Right renal pelvis (tissue), 4 donors: ENCODE measurements around the gene CLIC1. TPM values are rescaled to one million over a fixed set of nuclear protein-coding genes. Genes with fewer than 3 reads are reported as not detected.
A peak's percentile ranks its signal among the peaks of the same experiment; 100 is the strongest.
"Not testable (repeated sequence)": the region's sequence is repeated elsewhere in the genome, so short reads cannot be mapped to it uniquely, and the experiment has no call there.

Experiments used
- DNase-seq, 4 donors: peaks; one replicate each; pipeline ENCODE4 v3.0.0-alpha.2; 2013; ENCODE audit warnings: low read depth in 4 of 4, low spot score in 3 of 4, missing footprints in 1 of 4
- polyA plus RNA-seq, 4 donors: library from polyadenylated mRNA; unstranded; fragments of 120-200 nt; gene quantifications; one replicate each; pipeline ENCODE4 v1.2.1, GENCODE V29; 2013; ENCODE audit not compliant: insufficient read length in 4 of 4

The CLIC1 gene
- polyA plus RNA-seq, 4 donors: 290 to 327 (median 297) TPM

DNA sequence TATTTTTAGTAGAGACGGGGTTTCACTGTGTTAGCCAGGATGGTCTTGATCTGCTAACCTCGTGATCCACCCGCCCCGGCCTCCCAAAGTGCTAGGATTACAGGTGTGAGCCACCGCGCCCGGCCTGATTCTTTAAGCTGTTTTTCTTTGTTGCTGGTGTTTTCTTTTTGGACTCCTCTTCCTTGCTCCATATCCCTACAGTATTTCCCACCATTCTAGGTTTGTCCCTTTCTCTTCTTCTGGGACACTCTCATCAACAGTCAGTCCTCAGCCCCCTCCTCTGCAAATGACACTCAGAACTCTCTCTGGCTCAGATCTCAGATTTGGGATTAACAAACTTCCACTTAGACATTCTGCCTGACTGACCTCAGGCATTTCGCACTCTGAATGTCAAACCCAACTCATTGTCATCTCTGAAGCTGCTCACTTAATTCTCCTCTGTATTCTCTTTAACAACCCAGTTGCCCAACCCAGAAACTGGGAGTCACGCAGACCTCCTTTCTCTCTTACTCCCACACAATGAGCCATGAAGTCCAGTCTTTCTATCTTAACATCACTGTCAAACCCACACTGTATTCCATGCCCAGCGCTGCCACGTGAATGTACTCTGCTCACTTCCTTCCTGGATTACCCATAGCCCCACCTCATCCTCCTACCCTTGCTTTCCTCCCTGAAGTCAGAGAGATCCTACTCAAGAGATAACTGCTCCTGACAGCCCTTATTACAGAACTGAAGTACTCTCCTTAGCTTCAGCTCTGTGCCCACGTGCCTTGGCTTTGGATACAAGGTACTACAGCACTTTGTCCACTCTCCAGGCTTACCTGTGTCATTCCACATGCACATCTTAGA lies 10.6 kb downstream of the CLIC1 start:
- DNase-seq: no peak

DNA sequence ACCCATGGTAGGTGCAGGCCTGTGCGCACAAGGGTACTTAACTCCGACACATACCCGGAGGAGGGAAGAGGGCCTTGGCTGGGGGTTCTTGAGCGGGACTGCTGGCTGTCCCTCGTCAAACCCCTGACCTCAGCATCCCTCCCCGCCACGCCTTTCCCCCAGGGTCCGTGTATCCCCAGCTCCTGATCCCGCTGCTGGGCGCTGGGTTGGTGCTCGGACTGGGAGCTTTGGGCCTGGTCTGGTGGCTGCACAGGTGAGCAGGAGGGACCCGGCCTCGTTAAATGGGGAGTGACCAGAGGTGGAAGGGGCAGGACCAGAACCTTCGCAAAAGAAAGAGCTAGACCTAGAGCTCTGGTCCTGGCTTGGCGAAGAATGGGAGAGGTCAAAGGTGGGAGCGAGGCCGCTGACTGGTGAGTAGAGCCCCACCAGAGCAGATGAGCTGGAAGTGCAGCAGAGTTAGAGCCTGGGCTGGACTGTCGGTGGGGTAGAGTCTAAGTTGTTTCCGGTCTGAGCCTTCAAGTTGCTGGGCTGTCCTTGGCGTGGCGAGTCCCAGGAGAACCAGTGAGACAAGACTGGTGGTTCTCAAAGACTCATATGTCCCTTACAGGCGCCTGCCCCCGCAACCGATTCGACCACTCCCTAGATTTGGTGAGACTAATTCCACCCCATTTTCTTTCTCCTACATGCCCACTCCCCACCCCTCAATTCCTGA lies 12.2 kb downstream of the CLIC1 start:
- DNase-seq: no peak

DNA sequence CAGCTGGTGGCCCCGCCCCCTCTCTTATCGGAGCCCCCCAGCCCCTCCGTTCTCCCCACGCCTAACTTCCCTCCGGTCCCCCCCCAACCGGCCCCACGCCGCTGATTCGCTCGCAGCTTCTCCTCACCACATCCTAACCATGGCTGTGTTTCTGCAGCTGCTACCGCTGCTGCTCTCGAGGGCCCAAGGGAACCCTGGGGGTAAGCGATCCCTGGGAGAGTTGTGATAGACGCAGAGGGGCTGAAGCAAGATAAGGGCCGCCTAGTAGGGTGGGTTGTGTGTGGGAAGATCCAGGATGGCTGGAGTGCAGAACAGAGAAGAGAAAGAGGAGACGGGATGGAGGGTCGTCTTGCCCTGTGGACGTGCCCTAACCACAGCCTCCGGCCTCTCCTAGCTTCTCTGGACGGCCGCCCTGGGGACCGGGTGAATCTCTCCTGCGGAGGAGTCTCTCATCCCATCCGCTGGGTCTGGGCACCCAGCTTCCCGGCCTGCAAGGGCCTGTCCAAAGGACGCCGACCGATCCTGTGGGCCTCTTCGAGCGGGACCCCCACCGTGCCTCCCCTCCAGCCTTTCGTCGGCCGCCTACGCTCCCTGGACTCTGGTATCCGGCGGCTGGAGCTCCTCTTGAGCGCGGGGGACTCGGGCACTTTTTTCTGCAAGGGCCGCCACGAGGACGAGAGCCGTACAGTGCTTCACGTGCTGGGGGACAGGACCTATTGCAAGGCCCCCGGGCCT lies 12.9 kb downstream of the CLIC1 start, which contains the start of gene MPIG6B:
Gene MPIG6B (plus strand): TSS at position 129 of the 735 bp plus-strand sequence. CDS start 11 bp downstream, at position 140.
- DNase-seq: no peak

DNA sequence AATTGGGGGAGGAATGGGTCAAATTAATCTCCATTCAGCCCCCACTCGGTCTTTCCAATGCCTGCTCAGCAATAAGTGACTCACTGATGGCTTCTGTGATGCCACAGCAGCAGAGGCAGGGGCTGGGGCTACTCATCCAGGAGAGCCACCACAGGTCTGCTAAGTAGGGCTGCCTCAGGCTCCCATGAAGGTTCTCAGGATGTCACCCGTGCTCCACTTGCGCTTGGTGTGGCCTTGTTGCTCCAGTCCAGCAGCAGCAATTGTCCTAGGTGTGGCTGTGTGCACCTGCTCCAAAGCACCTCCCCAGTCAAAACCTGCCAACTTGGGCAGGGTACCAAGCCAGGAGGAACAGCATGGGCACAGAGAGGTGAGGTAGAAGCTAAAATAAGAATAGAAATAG lies 14.2 kb downstream of the CLIC1 start:
- no peak for DNase-seq

DNA sequence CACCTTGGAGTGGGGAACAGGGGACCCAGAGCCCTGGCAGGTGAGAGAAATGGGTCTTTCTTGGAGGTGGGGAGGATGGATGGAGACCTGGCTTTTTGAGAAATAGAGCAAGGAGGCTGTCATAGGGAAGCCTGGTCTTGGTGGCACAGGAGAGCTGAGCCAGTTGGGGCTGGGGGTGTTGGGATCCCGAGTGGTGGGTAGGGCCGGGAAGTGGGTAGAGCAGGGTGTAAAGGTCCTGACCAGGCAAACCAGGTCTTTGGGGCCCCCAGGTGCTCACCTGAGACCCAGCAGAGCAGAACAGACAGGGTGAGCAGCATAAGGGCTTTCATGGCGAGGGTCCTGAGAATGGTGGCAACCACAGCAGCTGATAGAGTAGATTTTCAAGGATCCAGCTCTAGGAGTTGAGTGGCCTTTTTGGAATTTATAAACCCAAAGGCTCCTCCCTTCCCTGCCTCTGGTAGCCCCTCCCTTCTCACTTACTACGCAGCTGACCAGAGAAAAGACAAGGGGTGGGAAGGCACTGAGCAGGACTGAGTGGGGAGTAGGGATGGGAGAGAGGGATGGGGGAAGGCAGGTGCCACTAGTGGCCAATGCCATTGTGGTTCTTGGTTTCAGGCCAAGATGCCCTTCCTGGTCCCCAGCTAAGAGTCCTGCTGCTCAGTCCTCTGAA lies 14.8 kb downstream of the CLIC1 start, which contains the start of gene LY6G6C:
Gene LY6G6C (minus strand): TSS at position 396 of the 670 bp plus-strand sequence. CDS start 67 bp downstream, at position 329.
- DNase-seq: no peak

DNA sequence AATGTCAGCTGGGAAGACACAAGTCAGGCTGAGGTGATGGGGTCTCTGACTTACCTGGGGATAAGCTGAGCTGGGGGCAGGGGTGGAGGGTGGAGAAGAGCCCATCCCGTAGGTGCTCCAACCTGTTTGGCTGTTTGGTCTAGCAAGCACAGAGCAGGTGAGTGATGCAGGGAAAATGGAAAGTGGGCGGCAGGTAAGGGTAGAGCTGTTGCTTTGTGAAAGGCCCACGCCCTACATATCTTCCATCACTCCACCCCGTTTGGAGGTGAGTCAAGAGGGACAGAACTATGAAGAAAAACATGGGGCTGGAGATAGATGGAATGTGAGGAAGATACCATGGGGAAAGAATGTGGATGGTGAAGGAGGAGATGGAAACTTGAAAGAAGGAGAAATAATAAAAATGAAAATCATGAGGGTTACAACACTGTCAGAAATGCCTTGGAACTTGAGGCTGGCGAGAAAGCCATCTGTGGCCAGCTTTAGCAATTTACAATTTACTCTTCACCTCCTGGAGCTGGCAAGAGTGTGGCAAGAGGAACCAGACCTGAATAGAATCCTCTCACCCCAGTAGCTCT lies 16.0 kb downstream of the CLIC1 start:
- no peak for DNase-seq

DNA sequence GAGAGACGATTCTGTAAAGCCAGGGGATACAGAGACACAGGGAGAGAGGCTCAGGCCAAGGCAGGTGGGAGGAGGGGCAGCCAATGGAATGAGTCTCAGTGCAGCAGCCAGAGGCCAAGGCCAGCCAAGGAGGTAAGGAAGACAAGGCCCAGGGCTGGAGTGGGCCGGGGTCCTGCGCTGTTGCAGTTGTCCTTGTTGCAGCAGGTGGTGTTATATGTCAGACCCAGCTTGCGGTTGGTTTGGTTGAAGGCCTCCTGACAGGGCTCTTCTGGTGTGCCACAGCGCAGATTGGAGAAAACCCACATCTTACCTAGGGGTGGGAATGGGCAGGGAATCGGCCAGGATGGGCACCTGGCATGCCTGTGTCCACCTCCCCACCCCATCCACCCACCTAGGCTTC lies 17.3 kb downstream of the CLIC1 start:
- no peak for DNase-seq

DNA sequence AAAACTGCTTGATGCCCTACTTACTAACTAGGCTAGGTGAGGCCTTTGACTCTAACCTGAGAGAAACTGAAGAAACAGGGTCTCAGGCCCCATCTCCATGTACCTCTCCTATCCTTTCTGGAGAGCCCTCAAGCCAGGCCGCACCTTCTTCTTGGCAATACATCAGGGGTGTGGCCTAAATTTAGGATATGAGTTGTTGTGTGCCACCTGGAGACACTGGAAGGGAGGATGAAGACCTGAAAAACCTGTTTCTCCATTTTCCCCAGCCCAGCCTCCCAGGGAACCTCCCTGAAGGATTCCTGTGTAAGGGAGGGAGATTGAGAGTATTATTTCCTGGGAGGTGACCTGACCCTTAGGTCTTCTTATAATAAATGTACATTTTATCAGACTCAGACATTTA lies 18.1 kb downstream of the CLIC1 start:
- DNase-seq: no peak

DNA sequence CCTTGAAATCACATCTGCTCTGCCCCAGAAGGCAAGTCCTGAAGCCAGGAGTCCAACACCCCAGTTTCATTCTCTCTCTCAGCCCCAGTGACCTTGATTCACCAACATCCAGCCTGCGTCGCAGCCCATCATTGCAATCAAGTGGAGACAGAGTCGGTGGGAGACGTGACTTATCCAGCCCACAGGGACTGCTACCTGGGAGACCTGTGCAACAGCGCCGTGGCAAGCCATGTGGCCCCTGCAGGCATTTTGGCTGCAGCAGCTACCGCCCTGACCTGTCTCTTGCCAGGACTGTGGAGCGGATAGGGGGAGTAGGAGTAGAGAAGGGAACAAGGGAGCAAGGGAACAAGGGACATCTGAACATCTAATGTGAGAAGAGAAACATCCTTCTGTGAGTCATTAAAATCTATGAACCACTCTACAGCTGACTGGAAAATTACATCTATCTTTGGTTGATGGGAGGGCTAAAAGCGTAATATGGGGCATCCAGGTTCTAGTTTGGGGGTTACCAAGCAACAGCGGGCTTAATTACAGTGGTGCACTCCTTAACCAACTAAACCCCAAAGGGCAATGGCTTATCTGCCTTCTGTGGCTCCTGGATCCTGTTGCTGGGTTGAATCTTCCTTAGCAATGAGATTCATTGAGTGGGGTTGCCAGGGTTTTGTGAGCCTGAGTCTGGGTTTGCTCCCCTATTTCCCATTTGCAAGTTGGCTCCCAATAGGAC lies 18.7 kb downstream of the CLIC1 start:
- no peak for DNase-seq

DNA sequence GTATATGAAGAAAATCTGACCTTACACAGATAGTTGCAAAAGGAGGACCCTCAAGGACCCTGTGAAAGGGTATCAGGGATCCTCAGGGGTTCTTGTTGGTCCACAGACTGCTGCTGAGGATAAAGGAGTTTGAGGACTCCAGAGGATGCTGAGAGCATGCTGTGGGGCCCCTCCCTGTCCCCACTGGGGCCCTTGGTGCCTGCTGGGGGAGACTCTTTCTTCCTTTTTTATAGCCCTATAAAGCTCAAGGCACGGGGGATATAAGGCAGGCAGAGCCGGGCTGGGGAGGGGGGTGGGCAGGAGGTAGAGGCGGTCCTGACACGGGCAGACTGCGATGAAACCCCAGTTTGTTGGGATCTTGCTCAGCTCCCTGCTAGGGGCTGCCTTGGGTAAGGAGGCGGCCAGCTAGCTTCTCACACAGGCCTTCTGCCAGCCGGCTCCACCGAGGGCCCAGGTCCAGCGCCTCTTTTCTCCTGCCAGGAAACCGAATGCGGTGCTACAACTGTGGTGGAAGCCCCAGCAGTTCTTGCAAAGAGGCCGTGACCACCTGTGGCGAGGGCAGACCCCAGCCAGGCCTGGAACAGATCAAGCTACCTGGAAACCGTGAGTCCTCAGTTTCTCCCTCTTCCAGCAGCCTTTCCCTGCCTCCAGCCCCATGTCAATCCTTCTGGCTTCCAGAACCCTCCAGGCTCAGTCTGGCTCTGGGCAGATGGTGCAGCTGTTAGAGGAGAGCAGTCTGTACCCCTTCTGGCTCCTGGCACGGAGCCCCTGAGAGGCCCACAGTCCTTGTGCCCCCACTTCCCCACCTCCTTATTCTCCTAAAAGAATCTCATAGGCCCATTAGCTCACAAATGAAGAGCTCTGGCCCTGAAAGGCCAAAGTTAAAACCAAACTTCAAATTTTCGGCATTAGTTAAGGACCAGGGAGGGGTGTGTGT lies 21.0 kb downstream of the CLIC1 start, which contains the start of gene LY6G6D:
Gene LY6G6D (plus strand): TSS at position 327 of the 937 bp plus-strand sequence. CDS start 8 bp downstream, at position 335.
- DNase-seq: no peak

DNA sequence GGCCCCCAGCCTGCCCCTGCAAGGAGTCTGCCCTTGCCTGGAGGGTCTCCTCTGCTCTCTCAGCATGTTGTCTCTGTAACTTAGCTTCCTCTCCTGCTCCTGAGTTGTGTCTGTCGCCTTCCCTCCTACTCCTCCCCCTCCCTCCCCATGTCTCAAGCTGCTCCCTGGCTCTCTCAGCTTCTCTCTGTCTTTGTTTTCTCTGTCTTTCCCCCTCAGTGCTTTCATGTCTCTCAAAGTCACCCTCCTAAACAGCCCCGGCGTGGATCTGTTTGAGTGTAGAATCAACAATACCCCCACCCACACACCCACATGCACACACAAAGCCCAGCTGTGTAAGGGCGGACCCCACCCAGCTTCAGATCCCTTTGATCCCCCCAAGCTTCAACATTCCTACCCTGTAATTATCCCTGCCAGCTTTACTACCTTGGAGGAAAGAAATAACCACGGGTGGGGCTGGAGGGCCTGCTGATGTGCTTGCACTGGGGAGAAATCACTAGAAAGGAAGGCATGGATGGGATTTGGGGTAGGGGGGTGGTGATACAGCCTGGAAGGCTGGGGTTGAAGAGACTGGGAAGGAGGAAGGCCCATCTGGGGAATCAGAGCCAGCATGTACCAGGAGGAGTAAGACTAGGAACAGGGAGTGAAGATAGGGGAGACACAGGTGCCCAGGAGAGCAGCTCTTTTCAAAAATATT lies 22.2 kb downstream of the CLIC1 start:
- DNase-seq: peak in 1 of 4 donors; percentile 38

DNA sequence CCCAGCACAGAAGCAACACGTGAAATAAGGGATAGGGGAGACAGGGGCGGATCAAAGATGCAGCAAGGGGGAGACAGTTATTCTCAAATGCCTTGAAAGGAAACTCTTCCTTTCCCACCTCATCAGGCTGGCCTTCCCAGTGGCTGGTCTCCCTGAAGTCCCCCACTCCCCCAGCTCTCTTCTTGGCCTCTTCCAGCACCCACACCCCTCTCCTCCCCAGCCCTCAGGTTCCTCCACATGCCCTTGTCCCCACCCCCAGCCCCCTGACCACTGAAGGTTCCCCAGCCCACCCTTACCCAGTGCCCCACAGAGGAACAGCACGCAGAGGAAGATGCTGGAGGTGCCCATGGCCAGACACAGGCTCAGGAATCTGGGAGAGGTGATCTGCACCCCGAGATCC lies 22.9 kb downstream of the CLIC1 start:
- no peak for DNase-seq

DNA sequence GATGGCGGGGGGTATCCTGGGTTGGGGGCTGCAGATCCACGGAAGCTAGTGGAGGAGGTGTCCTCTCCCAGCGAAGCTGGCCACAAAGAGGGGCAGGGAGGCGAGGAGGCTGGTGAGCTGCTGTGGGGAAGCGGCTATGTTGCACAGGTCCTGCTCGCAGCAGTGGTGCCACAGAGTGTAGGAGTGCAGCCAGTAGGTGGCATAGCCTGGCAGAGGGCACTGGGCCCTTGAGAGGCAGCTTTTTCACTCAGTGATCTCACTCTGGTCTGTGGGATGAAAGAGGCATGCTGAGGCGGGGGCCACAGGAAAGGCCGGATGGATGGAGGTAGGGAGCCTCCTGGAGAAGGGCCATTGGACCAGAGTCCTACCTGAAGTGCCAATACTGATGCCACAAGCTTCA lies 24.0 kb downstream of the CLIC1 start:
- no peak for DNase-seq

DNA sequence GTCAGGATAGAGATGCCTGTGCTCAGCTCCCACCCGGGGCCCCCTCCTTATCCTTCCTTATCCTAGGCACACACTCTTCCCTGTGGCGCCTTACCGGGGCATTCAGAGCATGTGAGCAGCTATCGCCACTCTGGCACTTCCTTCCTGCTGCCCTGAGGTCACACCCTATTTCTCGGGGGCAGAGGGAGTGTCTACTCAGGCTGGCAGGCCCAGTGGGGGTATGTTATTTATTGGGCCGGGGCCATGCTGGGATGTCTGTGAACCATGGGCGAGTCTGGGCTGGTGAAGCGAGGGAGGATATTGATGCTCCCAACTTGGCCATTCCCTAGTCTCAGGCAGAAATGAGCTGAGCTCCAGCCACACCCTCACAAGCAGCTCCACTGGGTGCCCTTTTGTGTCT lies 25.1 kb downstream of the CLIC1 start:
- DNase-seq: no peak

DNA sequence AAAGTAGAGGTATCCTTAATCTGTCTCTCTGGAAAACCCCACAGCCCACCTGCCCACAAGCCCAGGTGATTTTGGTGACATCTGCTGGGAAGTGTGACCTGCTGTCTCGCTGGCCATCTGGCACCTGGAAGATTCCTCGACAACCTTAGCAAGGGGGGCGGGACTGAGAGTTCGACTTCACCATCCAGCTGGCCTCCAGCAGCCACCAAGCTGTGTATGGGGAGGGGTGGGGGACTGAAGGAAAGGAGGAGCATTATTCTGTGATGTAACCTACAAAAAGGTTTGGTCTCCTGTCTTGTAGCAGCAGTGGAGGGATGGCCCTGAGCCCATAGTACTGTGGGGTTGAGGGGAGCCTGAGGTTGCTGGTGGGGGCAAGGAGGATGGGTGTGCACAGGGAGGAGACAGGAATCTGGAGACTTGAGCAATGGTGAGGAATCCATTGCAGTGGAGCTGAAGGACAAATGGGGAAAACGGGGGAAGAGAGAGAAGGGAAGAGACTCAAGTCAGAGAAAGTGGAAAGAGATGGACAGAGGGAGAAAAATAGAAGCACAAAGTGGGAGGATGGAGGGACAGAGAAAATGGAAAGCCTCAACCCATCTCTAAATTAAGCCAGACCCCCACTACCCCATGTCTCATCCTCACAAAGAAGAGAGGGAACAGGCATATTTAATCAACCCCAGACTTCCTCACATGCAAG lies 25.7 kb downstream of the CLIC1 start:
- DNase-seq: no peak

DNA sequence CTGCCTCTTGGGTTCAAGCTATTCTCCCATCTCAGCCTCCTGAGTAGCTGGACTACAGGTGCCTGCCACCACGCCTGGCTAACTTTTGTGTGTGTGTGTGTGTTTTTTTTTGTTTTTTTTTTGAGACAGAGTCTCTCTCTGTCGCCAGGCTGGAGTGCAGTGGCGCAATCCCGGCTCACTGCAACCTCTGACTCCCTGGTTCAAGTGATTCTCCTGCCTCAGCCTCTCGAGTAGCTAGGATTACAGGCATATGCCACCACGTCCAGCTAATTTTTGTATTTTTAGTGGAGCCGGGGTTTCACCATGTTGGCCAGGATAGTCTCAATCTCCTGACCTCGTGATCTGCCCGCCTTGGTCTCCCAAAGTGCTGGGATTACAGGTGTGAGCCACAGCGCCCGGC lies 27.2 kb downstream of the CLIC1 start:
- not testable (repeated sequence) for DNase-seq

DNA sequence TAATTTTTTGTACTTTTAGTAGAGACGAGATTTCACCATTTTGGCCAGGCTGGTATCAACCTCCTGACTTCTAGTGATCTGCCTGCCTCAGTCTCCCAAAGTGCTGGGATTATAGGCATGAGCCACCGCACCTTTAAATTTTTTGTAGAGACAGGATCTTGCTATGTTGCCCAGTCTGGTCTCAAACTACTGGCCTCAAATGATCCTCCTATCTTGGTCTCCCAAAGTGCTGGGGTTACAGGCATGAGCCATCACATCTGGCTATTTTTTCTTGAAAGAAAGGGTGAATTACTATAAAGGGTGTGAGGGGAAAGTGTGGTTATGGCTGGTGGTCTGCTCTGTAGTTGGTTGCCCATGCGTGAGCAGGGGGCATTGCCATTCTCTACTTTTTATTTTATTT lies 28.1 kb downstream of the CLIC1 start:
- DNase-seq: no peak
